Uterus (tissue), 2 donors: Measurements from ENCODE around the gene PRR33.

Experiments used
- POLR2A ChIP-seq, 2 donors: fragments of 450-650 bp; IDR thresholded peaks; one replicate each; pipeline ENCODE4 v1.6.1; 2016; ENCODE audit warnings: antibody characterized with exemption in 2 of 2, mild to moderate bottlenecking in 1 of 2, moderate library complexity in 1 of 2
- TF ChIP-seq, protein P1 (sequence below), 4 experiments: fragments of 200-600 bp in 2 of 4; fragments of 450-650 bp in 2 of 4; sonication (generic) in 2 of 4; IDR thresholded peaks; one replicate each; pipeline ENCODE4 v1.5.1; 2016 to 2019; ENCODE audit warnings: antibody characterized with exemption in 4 of 4, mild to moderate bottlenecking in 2 of 4, moderate library complexity in 1 of 4

DNA sequence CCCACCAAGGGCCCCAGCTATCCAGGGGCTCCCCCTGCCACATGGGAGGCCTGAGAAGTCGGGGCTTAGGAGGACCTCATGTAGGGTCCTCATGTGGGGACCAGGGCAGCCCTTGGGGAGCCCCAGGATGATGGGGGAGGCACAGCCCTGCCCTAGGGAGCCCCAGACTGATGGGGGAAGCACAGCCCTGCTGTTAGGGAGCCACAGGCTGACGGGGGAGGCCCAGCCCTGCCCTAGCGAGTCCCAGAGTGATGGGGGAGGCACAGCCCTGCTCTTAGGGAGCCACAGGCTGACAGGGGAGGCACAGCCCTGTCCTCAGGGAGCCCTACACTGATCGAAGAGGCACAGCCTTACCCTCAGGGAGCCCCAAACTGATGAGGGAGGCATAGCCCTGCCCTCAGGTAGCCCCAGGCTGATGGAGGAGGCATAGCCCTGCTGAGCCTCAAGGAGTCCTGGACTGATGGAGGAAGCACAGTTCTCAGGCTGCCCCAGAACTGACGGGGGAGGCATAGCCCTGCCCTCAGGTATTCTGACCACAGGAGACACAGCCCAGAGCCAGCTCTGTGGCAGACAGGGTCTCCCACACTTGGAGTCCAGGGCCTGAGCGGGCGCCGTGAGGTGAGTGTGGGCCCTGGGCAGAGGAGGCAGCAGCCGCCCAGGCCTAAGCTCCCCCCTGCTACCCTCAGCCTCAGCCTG, 10.8 kb downstream of the PRR33 start:
- TF ChIP-seq, protein P1, sequence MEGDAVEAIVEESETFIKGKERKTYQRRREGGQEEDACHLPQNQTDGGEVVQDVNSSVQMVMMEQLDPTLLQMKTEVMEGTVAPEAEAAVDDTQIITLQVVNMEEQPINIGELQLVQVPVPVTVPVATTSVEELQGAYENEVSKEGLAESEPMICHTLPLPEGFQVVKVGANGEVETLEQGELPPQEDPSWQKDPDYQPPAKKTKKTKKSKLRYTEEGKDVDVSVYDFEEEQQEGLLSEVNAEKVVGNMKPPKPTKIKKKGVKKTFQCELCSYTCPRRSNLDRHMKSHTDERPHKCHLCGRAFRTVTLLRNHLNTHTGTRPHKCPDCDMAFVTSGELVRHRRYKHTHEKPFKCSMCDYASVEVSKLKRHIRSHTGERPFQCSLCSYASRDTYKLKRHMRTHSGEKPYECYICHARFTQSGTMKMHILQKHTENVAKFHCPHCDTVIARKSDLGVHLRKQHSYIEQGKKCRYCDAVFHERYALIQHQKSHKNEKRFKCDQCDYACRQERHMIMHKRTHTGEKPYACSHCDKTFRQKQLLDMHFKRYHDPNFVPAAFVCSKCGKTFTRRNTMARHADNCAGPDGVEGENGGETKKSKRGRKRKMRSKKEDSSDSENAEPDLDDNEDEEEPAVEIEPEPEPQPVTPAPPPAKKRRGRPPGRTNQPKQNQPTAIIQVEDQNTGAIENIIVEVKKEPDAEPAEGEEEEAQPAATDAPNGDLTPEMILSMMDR (IDR thresholded peaks at IDR 0.05): no peak
- TF ChIP-seq POLR2A (IDR thresholded peaks at IDR 0.05): no peak
